HuH-7.5 (cell line): ENCODE results near the gene CSNK1G3.

Experiments
- DNase-seq: peaks from one replicate; pipeline ENCODE4 v3.0.0; 2011; ENCODE audit warnings: low spot score

The CSNK1G3 gene

DNA sequence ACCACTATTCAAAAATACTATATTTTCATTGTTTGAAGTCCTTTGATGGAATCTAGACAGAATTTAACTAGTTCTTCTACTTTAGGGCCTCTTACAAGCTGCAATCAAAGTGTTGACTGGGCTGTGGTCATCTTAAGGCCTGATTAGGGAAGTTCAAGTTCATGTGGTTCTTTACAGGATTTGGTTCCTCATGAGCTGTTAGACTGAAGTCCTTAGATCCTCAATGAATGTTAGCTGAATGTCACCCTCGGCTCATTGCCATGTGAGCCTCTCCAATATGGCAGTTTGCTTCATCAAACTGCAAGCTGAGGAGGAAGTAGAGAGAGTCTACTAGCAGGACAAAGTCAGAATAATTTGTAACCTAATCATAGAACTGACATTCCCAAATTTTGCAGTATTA lies 135.1 kb downstream of the CSNK1G3 start:
- no peak for DNase-seq

DNA sequence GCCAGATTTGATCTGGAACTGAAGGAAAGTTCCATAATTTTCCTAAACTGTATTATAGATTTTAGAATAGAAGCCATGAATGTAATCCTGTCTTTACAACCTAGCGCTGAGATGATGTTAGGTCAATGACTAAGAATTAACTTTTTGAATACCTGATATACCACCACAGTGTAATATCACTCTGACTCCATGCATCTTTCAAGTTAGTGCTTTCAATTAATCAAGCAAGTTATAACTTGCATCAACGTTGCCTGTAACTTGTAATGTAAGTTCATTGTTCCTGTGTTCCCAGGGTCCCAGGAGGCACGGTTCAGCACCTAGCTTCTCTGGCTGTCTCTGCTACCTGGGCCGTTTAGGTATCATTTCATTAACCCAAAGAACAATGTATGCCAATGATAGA lies 139.3 kb downstream of the CSNK1G3 start:
- DNase-seq = no peak

DNA sequence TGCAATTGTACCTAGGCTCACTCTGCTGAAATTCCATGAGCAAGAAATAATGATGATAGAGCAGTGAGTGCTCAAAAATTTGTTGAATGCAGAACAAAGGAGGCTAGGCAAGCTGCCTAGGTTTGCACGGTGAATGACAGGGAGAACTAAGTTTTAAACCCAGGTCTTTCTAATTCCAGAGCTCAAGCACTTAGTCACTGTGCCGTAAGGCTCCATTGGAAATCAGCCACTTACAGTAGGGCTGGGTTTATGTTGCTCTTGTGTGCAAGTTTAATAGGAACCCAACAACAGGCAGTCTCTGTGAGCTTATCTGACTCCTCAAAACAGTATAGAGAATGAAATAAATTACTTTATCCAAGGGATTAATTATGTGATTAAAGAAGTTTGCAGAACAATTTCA lies 147.0 kb downstream of the CSNK1G3 start:
- DNase-seq = no peak

DNA sequence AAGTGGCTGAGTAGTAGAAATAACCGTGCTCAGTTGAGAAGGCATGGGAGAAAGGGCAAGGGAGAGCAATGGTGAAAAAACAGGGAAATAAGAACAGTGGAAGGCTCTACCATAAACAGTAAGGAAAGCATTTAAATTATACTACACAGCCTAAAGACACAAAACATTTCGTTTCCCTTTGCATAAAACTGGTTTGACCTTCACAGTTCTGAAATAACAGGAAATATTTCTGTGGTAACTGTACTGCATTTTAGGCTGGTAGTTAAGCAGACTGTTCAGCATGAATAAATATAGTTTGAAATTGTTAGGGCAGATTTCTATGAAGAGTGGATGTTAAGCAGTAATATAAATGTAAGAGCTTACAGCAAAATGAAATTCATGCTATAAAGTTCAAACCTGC lies 147.5 kb downstream of the CSNK1G3 start:
- no peak for DNase-seq

DNA sequence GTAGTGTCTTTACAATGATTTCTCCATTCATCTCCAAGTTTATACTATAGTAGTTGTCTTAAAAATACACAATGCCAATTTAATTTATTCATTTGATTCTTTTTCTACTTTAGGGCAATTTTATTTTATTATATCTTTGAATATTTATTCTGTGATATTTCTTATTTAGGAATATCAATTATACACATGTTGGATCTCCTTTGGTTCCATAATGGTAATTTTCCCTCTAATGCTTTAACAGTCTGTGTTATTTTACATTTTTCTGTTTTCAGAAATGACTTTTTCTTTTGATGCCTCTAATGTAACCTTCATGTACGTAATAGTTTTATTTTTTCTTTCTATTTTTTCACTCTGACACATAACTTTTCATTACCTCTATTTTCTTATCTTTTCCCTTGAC lies 153.0 kb downstream of the CSNK1G3 start:
- DNase-seq = no peak

GRCh38 chr5:123665822-123666371 lies 153.9 kb downstream of the CSNK1G3 start:
- no peak for DNase-seq
